HG02973 (cell line): ENCODE data around the gene ACTR2.

Experiments used
- ATAC-seq: cut with Tn5 transposase; IDR thresholded peaks from one replicate; pipeline ENCODE4 v1.9.1; 2021; ENCODE audit warnings: moderate library complexity; ENCODE audit not compliant: unreplicated experiment

The ACTR2 gene

GRCh38 chr2:65277791-65278483 lies 50.3 kb downstream of the ACTR2 start:
- ATAC-seq: no peak

- ATAC-seq: no peak
These were observed 50.9 kb downstream of the ACTR2 start for GRCh38 chr2:65278531-65278981.

GRCh38 chr2:65279756-65280155 lies 52.1 kb downstream of the ACTR2 start:
- ATAC-seq: no peak

GRCh38 chr2:65281627-65282351 lies 54.2 kb downstream of the ACTR2 start:
- no peak for ATAC-seq

- no peak for ATAC-seq
These were observed 54.9 kb downstream of the ACTR2 start for GRCh38 chr2:65282477-65283053.

- no peak for ATAC-seq
These were observed 59.7 kb downstream of the ACTR2 start for GRCh38 chr2:65287364-65287763.

GRCh38 chr2:65291216-65292105 lies 63.8 kb downstream of the ACTR2 start:
- no peak for ATAC-seq

GRCh38 chr2:65292106-65292400 lies 64.4 kb downstream of the ACTR2 start:
- no peak for ATAC-seq

- no peak for ATAC-seq
These were observed 64.9 kb downstream of the ACTR2 start for GRCh38 chr2:65292461-65293011.

GRCh38 chr2:65293376-65293775 lies 65.7 kb downstream of the ACTR2 start:
- no peak for ATAC-seq

GRCh38 chr2:65294136-65294535 lies 66.5 kb downstream of the ACTR2 start:
- ATAC-seq: no peak

GRCh38 chr2:65294701-65295100 lies 67.1 kb downstream of the ACTR2 start:
- no peak for ATAC-seq

- ATAC-seq: no peak
These were observed 69.3 kb downstream of the ACTR2 start for GRCh38 chr2:65296971-65297370.

- ATAC-seq: no peak
These were observed 69.9 kb downstream of the ACTR2 start for GRCh38 chr2:65297544-65297943.

- ATAC-seq: no peak
These were observed 70.5 kb downstream of the ACTR2 start for GRCh38 chr2:65298089-65298488.

- no peak for ATAC-seq
These were observed 71.6 kb downstream of the ACTR2 start for GRCh38 chr2:65299246-65299645.

- ATAC-seq: no peak
These were observed 72.6 kb downstream of the ACTR2 start for GRCh38 chr2:65300134-65300760.

GRCh38 chr2:65300761-65301711 lies 73.4 kb downstream of the ACTR2 start:
- ATAC-seq: peak; percentile 83

GRCh38 chr2:65305934-65306333 lies 78.3 kb downstream of the ACTR2 start:
- no peak for ATAC-seq
